H1 (cell line): Measurements from ENCODE around the gene ANO2.

Experiments used
- CHD2 ChIP-seq: IDR thresholded peaks from 2 replicates; pipeline ENCODE4 v1.6.1; 2012; ENCODE audit warnings: low read length, improper control_type of control experiment
- CTCF ChIP-seq, 3 experiments: IDR thresholded peaks; 1 replicate in 2 of 3; 2 replicates in 1 of 3; pipeline versions ENCODE4 v1.5.1 to v1.6.1; 2011; ENCODE audit warnings: low read length in 3 of 3, mild to moderate bottlenecking in 3 of 3, inconsistent platforms in 2 of 3, low read depth in 1 of 3, moderate library complexity in 1 of 3; ENCODE audit not compliant: insufficient read depth in 1 of 3; ENCODE audit errors: control extremely low read depth in 1 of 3
- EP300 ChIP-seq, 2 experiments: IDR thresholded peaks; 1 replicate in 1 of 2; 2 replicates in 1 of 2; pipeline ENCODE4 v1.6.1; 2011 to 2012; ENCODE audit warnings: low read depth in 2 of 2, low read length in 2 of 2, mild to moderate bottlenecking in 2 of 2, borderline replicate concordance in 1 of 2, inconsistent platforms in 1 of 2, moderate library complexity in 1 of 2
- EZH2 ChIP-seq: fragments of 200-600 bp; sonication (generic); IDR thresholded peaks from 2 replicates; pipeline ENCODE4 v1.7.1; 2012; ENCODE audit warnings: low read depth, mild to moderate bottlenecking, moderate library complexity, low read length, inconsistent platforms; ENCODE audit not compliant: severe bottlenecking
- POLR2A ChIP-seq, 2 experiments: IDR thresholded peaks; 1 replicate in 1 of 2; 2 replicates in 1 of 2; pipeline ENCODE4 v1.6.1; 2011; ENCODE audit warnings: low read depth in 2 of 2, low read length in 2 of 2, mild to moderate bottlenecking in 2 of 2; ENCODE audit errors: control extremely low read depth in 1 of 2
- RFX5 ChIP-seq: IDR thresholded peaks from 2 replicates; pipeline ENCODE4 v1.6.1; 2011; ENCODE audit warnings: low read depth, low read length, improper control_type of control experiment, borderline replicate concordance
- ZNF274 ChIP-seq: IDR thresholded peaks from 2 replicates; pipeline ENCODE4 v1.7.0; 2012; ENCODE audit warnings: low read length, borderline replicate concordance; ENCODE audit errors: extremely low read depth

- TF ChIP-seq ZNF274: no peak
- TF ChIP-seq CTCF (IDR thresholded peaks at IDR 0.05; ENCODE audit: control extremely low read depth in 1 of 3, insufficient read depth in 1 of 3, low read depth in 1 of 3, low read length in 3 of 3): no peak
- TF ChIP-seq EP300 (IDR thresholded peaks at IDR 0.05; ENCODE audit: borderline replicate concordance in 1 of 2, low read depth in 2 of 2, low read length in 2 of 2): no peak
- TF ChIP-seq EZH2: no peak
- TF ChIP-seq POLR2A (IDR thresholded peaks at IDR 0.05; ENCODE audit: control extremely low read depth in 1 of 2, low read depth in 2 of 2, low read length in 2 of 2): no peak
- TF ChIP-seq RFX5: no peak
- TF ChIP-seq CHD2: no peak
These were observed 250.2 kb downstream of the ANO2 start for GRCh38 chr12:5694759-5695409.
